ENCODE measurements around the gene MRPL19. TPM values are rescaled to one million over a fixed set of nuclear protein-coding genes. Genes with fewer than 3 reads are reported as not detected.

The MRPL19 gene
- total RNA-seq, 1 experiment from 2014 or later: 98.4 TPM

DNA sequence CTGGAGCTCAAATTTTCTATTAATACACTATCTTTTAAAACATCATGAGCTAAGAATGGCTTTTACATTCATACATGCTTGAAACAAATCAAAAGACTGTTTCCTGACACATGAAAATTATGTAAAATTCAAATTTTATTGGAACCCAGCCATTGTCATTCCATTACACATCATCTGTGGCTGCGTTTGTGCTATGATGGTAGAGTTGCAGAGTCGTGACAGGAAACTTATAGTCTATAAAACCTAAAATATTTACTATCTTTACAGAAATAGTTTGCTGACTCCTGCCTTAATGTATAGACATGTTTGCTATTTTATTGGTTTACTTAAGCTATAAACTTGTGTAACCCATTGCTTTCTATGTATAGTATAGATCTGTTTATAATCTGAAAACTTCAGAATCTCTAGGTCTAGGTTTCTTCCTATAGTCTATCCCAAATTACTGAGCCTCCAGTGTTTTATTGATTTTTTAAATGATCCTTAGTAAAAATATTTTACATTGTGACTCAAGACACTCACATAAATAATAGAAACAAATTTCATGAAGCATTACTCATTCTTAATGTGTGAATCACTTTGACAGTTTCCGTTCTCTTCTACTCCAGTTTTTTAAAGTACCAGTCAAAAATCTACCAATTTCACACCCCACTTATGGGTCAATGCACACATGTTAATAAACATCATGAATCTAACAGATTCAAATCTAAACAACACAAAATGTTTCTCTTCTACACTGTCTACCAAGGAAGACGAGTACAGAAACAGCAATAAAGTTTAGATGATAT is 26.4 kb upstream of the MRPL19 start:
- Histone ChIP-seq H3K4me1 (ENCODE audit: insufficient read depth, low read length, poor library complexity, severe bottlenecking) (peaks cover 17% of the 10 kb centered on the region), H3K27me3 (replicated peaks; ENCODE audit: insufficient read depth, low read depth, low read length, poor library complexity) (no peaks in the 10 kb centered on the region), H3K36me3 (ENCODE audit: insufficient read depth, low read length, poor library complexity, severe bottlenecking) (no peaks in the 10 kb centered on the region), H3K9me3 (ENCODE audit: low read depth, low read length, poor library complexity, severe bottlenecking) (no peaks in the 10 kb centered on the region), H3K4me3 (ENCODE audit: low read depth, low read length, poor library complexity, severe bottlenecking) (no peak overlapping the region), H3K27ac (ENCODE audit: low read depth, low read length, poor library complexity, severe bottlenecking) (no peak overlapping the region)
- intact Hi-C loops (cut with micrococcal nuclease; ENCODE audit: unreplicated experiment): loop anchor here (10.0 kb wide), 1 partner anchor 345 kb away; no protein-coding TSS in a partner anchor
- BruUV-seq (replicated peaks): no TSS peak
- ChIA-PET POLR2A (ENCODE audit: low non-redundant PET) (no interaction called here), CTCF (no interaction called here)
- TF ChIP-seq, protein P1, sequence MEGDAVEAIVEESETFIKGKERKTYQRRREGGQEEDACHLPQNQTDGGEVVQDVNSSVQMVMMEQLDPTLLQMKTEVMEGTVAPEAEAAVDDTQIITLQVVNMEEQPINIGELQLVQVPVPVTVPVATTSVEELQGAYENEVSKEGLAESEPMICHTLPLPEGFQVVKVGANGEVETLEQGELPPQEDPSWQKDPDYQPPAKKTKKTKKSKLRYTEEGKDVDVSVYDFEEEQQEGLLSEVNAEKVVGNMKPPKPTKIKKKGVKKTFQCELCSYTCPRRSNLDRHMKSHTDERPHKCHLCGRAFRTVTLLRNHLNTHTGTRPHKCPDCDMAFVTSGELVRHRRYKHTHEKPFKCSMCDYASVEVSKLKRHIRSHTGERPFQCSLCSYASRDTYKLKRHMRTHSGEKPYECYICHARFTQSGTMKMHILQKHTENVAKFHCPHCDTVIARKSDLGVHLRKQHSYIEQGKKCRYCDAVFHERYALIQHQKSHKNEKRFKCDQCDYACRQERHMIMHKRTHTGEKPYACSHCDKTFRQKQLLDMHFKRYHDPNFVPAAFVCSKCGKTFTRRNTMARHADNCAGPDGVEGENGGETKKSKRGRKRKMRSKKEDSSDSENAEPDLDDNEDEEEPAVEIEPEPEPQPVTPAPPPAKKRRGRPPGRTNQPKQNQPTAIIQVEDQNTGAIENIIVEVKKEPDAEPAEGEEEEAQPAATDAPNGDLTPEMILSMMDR (conservative IDR thresholded peaks at IDR 0.05; ENCODE audit: low read depth, low read length): no peak
- no peak for TF ChIP-seq EZH2 (IDR thresholded peaks at IDR 0.05; ENCODE audit: borderline replicate concordance, low read depth, low read length, poor library complexity, severe bottlenecking)
- peak; percentile 58 for DNase-seq (ENCODE audit: low spot score)

DNA sequence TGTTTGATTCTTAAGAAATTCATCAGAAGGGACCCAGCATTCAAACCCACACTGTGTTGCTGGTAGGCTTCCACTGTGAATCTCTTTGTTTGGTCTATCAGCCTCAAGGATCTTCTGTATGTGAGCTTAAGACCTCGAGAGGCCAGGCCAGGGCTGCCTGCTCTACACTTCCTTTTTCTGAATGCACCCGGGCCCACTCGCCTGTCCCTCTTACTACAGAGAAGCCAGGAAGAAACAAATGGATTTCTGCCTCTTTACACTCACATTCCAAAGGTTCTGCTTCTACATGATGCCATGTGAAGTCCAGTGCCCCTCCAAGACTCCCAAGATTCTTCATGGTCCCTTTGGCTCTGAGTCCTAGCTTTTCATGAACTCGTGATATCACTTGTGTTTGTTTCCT is 25.4 kb upstream of the MRPL19 start:
- TF ChIP-seq, protein P1 (conservative IDR thresholded peaks at IDR 0.05; ENCODE audit: low read depth, low read length): no peak
- TF ChIP-seq EZH2 (IDR thresholded peaks at IDR 0.05; ENCODE audit: borderline replicate concordance, low read depth, low read length, poor library complexity, severe bottlenecking): no peak
- no peak overlapping the region for H3K4me3 ChIP-seq (ENCODE audit: low read depth, low read length, poor library complexity, severe bottlenecking)
- no peaks in the 10 kb centered on the region for H3K27me3 ChIP-seq (replicated peaks; ENCODE audit: insufficient read depth, low read depth, low read length, poor library complexity)
- intact Hi-C loops (cut with micrococcal nuclease; ENCODE audit: unreplicated experiment): loop anchor here (10.0 kb wide), 1 partner anchor 346 kb away; no protein-coding TSS in a partner anchor
- no peak overlapping the region for H3K27ac ChIP-seq (ENCODE audit: low read depth, low read length, poor library complexity, severe bottlenecking)
- H3K9me3 ChIP-seq (ENCODE audit: low read depth, low read length, poor library complexity, severe bottlenecking): no peaks in the 10 kb centered on the region
- H3K36me3 ChIP-seq (ENCODE audit: insufficient read depth, low read length, poor library complexity, severe bottlenecking): no peaks in the 10 kb centered on the region
- CTCF ChIA-PET: no interaction called here
- DNase-seq (ENCODE audit: low spot score): no peak
- BruUV-seq (replicated peaks): no TSS peak
- POLR2A ChIA-PET (ENCODE audit: low non-redundant PET): no interaction called here
- peaks cover 17% of the 10 kb centered on the region for H3K4me1 ChIP-seq (ENCODE audit: insufficient read depth, low read length, poor library complexity, severe bottlenecking)

DNA sequence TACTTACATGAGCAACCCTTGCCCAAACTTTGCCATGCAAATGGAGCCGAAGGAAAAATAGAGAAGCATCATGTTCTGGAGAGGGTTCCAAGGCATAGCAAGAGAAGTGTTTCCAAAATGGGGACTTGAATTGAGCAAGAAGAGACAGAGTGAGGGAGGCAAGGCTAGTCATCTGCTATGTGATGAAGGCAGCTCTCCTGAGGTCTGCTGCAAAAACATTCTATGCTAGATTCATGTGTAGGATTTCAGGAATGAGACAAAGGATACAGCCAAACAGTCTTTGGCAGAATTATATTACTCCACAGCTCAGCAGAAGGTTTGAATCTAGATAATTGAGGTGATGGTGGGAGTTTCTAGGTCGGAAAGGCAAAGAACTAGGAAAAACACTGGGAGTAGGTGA is 24.1 kb upstream of the MRPL19 start:
- no peaks in the 10 kb centered on the region for H3K27me3 ChIP-seq (replicated peaks; ENCODE audit: insufficient read depth, low read depth, low read length, poor library complexity)
- no peak overlapping the region for H3K4me3 ChIP-seq (ENCODE audit: low read depth, low read length, poor library complexity, severe bottlenecking)
- ChIA-PET POLR2A (ENCODE audit: low non-redundant PET) (no interaction called here), CTCF (no interaction called here)
- no peak for DNase-seq (ENCODE audit: low spot score)
- no peak overlapping the region for H3K27ac ChIP-seq (ENCODE audit: low read depth, low read length, poor library complexity, severe bottlenecking)
- intact Hi-C loops (cut with micrococcal nuclease; ENCODE audit: unreplicated experiment): loop anchor here (10.0 kb wide), 1 partner anchor 348 kb away; no protein-coding TSS in a partner anchor
- BruUV-seq (replicated peaks): no TSS peak
- H3K9me3 ChIP-seq (ENCODE audit: low read depth, low read length, poor library complexity, severe bottlenecking): no peaks in the 10 kb centered on the region
- H3K4me1 ChIP-seq (ENCODE audit: insufficient read depth, low read length, poor library complexity, severe bottlenecking): peaks cover 17% of the 10 kb centered on the region
- no peaks in the 10 kb centered on the region for H3K36me3 ChIP-seq (ENCODE audit: insufficient read depth, low read length, poor library complexity, severe bottlenecking)
- TF ChIP-seq EZH2 (IDR thresholded peaks at IDR 0.05; ENCODE audit: borderline replicate concordance, low read depth, low read length, poor library complexity, severe bottlenecking): no peak
- TF ChIP-seq, protein P1 (conservative IDR thresholded peaks at IDR 0.05; ENCODE audit: low read depth, low read length): no peak

All from A673 (cell line).